Adrenal gland (tissue), 5 donors: Measurements from ENCODE around the gene FDCSP.

Experiments
- POLR2A ChIP-seq, 2 donors: fragments of 450-650 bp; IDR thresholded peaks; one replicate each; pipeline ENCODE4 v1.6.1; 2017; ENCODE audit warnings: antibody characterized with exemption in 2 of 2, mild to moderate bottlenecking in 2 of 2, moderate library complexity in 1 of 2
- TF ChIP-seq, protein P1 (sequence below), 6 experiments: fragments of 450-650 bp in 4 of 6; fragments of 200-600 bp in 2 of 6; sonication (generic) in 1 of 6; IDR thresholded peaks; 1 replicate in 5 of 6; 2 replicates in 1 of 6; pipeline versions ENCODE4 v1.5.1 to v1.8.0; 2016 to 2021; ENCODE audit warnings: antibody characterized with exemption in 6 of 6, mild to moderate bottlenecking in 2 of 6, moderate library complexity in 1 of 6
- donor health status: DM: no; HTN: no; CAD: no.

DNA sequence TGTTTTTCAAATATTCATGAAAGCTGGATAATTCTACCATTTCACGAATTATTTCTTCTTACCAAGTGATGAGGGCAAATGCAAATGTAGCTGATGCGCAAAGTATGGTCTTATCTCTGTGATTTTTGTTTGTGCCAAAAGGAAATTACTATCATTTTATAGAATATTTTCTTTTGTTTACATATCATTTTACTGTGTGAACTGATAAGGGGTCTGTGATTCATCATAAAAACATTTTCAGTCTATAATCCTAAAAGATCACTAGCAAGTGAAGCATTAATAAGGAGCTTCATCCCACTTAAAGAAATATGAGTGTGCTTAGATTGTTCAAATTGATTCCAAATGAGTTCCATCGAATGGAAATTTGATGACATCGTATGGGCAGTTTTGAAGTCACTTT is 17.2 kb downstream of the FDCSP start:
- TF ChIP-seq, protein P1, sequence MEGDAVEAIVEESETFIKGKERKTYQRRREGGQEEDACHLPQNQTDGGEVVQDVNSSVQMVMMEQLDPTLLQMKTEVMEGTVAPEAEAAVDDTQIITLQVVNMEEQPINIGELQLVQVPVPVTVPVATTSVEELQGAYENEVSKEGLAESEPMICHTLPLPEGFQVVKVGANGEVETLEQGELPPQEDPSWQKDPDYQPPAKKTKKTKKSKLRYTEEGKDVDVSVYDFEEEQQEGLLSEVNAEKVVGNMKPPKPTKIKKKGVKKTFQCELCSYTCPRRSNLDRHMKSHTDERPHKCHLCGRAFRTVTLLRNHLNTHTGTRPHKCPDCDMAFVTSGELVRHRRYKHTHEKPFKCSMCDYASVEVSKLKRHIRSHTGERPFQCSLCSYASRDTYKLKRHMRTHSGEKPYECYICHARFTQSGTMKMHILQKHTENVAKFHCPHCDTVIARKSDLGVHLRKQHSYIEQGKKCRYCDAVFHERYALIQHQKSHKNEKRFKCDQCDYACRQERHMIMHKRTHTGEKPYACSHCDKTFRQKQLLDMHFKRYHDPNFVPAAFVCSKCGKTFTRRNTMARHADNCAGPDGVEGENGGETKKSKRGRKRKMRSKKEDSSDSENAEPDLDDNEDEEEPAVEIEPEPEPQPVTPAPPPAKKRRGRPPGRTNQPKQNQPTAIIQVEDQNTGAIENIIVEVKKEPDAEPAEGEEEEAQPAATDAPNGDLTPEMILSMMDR (IDR thresholded peaks at IDR 0.05), result no peak
- no peak for TF ChIP-seq POLR2A (IDR thresholded peaks at IDR 0.05)
